GM19043 (cell line): Measurements from ENCODE around the gene OPCML.

Experiments
- ATAC-seq: cut with Tn5 transposase; IDR thresholded peaks from one replicate; pipeline ENCODE4 v1.9.1; 2021; ENCODE audit warnings: low read depth; ENCODE audit not compliant: unreplicated experiment

OPCML gene

DNA sequence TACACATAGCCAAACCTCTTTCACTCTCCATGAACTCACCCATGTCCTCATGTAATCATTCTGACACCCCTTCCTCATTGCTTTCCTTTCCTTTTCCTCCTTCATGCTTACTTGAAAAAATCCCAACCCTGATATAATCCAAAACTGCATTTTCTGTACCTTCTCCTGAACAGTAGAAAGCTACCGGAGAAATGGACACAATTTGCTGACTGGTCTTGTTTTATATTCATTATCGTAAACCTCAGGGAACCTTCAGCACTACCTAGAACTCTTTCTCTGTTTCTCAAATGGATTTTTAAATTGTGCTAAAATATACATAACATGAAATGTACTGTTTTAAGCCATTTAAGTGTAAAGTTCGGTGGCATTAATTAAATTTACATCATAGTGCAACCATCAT lies 1165.0 kb downstream of the OPCML start:
- ATAC-seq = no peak

- ATAC-seq = no peak
These were observed 1166.7 kb downstream of the OPCML start for GRCh38 chr11:132365650-132366049.
